Testis (tissue), 2 donors: Measurements from ENCODE around the gene VSIG10.

Source experiments
- CTCF ChIP-seq, 3 experiments: fragments of 450-650 bp in 2 of 3; fragments of 200-600 bp in 1 of 3; sonication (generic) in 1 of 3; IDR thresholded peaks; one replicate each; pipeline ENCODE4 v1.5.1; 2016 to 2019; ENCODE audit warnings: antibody characterized with exemption in 3 of 3, mild to moderate bottlenecking in 2 of 3, moderate library complexity in 1 of 3
- POLR2A ChIP-seq: fragments of 450-650 bp; IDR thresholded peaks from one replicate; pipeline ENCODE4 v1.6.1; 2017; ENCODE audit warnings: antibody characterized with exemption, mild to moderate bottlenecking, moderate library complexity

- TF ChIP-seq CTCF (IDR thresholded peaks at IDR 0.05) (no peak), POLR2A (no peak)
Observed at GRCh38 chr12:118089782-118090181, 14.0 kb downstream of the VSIG10 start.
